NCI-H1105 (cell line): ENCODE data around the gene RAPGEF4.

ENCODE experiments used
- DNase-seq: peaks from one replicate; lab custom pipeline; 2025; lab: John Stamatoyannopoulos, UW

The RAPGEF4 gene

GRCh38 chr2:172969166-172969565 is 233.5 kb downstream of the RAPGEF4 start:
- DNase-seq: no peak

- DNase-seq: no peak
Observed at GRCh38 chr2:172969609-172970008, 234.0 kb downstream of the RAPGEF4 start.

GRCh38 chr2:172970660-172971059 is 235.0 kb downstream of the RAPGEF4 start:
- no peak for DNase-seq

- DNase-seq: no peak
Observed at GRCh38 chr2:172972005-172972619, 236.5 kb downstream of the RAPGEF4 start.

GRCh38 chr2:172974762-172975161 is 239.1 kb downstream of the RAPGEF4 start:
- no peak for DNase-seq

GRCh38 chr2:172976116-172976515 is 240.5 kb downstream of the RAPGEF4 start:
- no peak for DNase-seq

- DNase-seq: no peak
Observed at GRCh38 chr2:172976816-172977215, 241.2 kb downstream of the RAPGEF4 start.

- no peak for DNase-seq
Observed at GRCh38 chr2:172977270-172978062, 241.8 kb downstream of the RAPGEF4 start.

- DNase-seq: no peak
Observed at GRCh38 chr2:172978063-172978383, 242.4 kb downstream of the RAPGEF4 start.

GRCh38 chr2:172985139-172985892 is 249.7 kb downstream of the RAPGEF4 start:
- DNase-seq: no peak

- no peak for DNase-seq
Observed at GRCh38 chr2:172986040-172986439, 250.4 kb downstream of the RAPGEF4 start.

GRCh38 chr2:172988728-172989127 is 253.1 kb downstream of the RAPGEF4 start:
- DNase-seq: no peak

GRCh38 chr2:172991031-172991430 is 255.4 kb downstream of the RAPGEF4 start:
- no peak for DNase-seq

- DNase-seq: no peak
Observed at GRCh38 chr2:172993139-172993538, 257.5 kb downstream of the RAPGEF4 start.

GRCh38 chr2:172993931-172994717 is 258.5 kb downstream of the RAPGEF4 start:
- DNase-seq: no peak

GRCh38 chr2:172994864-172995263 is 259.2 kb downstream of the RAPGEF4 start:
- DNase-seq: no peak

- DNase-seq: no peak
Observed at GRCh38 chr2:172995323-172996244, 259.9 kb downstream of the RAPGEF4 start.

GRCh38 chr2:172996387-172996961 is 260.8 kb downstream of the RAPGEF4 start:
- no peak for DNase-seq

GRCh38 chr2:172997031-172997430 is 261.4 kb downstream of the RAPGEF4 start:
- no peak for DNase-seq

- no peak for DNase-seq
Observed at GRCh38 chr2:172998547-172999272, 263.1 kb downstream of the RAPGEF4 start.
